KMS-11 (cell line): ENCODE results near the gene ERC2.

Experiments used
- H2AFZ ChIP-seq: fragments of 200-600 bp; sonication (generic); 2 replicates; pipeline ENCODE4 v1.6.1; 2016; ENCODE audit warnings: antibody characterized with exemption, mixed run types, low read depth
- H3K27ac ChIP-seq: fragments of 200-600 bp; sonication (generic); 2 replicates; pipeline ENCODE4 v1.6.1; 2016; ENCODE audit warnings: mild to moderate bottlenecking, mixed run types
- H3K27me3 ChIP-seq: fragments of 200-600 bp; sonication (generic); 2 replicates; pipeline ENCODE4 v1.6.1; 2017; ENCODE audit warnings: mild to moderate bottlenecking, low read depth, mixed run types, moderate library complexity; ENCODE audit not compliant: insufficient read depth
- H3K36me3 ChIP-seq: fragments of 200-600 bp; sonication (generic); 2 replicates; pipeline ENCODE4 v1.6.1; 2017; ENCODE audit warnings: mild to moderate bottlenecking, mixed run types; ENCODE audit not compliant: insufficient read depth
- H3K4me1 ChIP-seq: fragments of 200-600 bp; sonication (generic); 2 replicates; pipeline ENCODE4 v1.6.1; 2016; ENCODE audit warnings: mild to moderate bottlenecking, low read depth, mixed run types; ENCODE audit not compliant: poor library complexity, severe bottlenecking
- H3K4me2 ChIP-seq: fragments of 200-600 bp; sonication (generic); 2 replicates; pipeline ENCODE4 v1.7.0; 2016; ENCODE audit warnings: mild to moderate bottlenecking, mixed run types
- H3K4me3 ChIP-seq: fragments of 200-600 bp; sonication (generic); IDR thresholded peaks from 2 replicates; pipeline ENCODE4 v1.6.1; 2017; ENCODE audit warnings: low read depth, low read length, mixed read lengths; ENCODE audit not compliant: insufficient read depth
- H3K79me2 ChIP-seq: fragments of 200-600 bp; sonication (generic); 2 replicates; pipeline ENCODE4 v1.6.1; 2016; ENCODE audit warnings: low read depth, mixed run types; ENCODE audit not compliant: insufficient read depth
- H3K9ac ChIP-seq: fragments of 200-600 bp; sonication (generic); 2 replicates; pipeline ENCODE4 v1.6.1; 2016; ENCODE audit warnings: mild to moderate bottlenecking, mixed run types
- H4K20me1 ChIP-seq: fragments of 200-600 bp; sonication (generic); 2 replicates; pipeline ENCODE4 v1.6.1; 2016; ENCODE audit warnings: mild to moderate bottlenecking, mixed run types; ENCODE audit not compliant: insufficient read depth
- TF ChIP-seq, protein P1 (sequence below): fragments of 200-600 bp; sonication (generic); conservative IDR thresholded peaks from 2 replicates; pipeline ENCODE4 v1.6.1; 2017; ENCODE audit warnings: low read depth, mild to moderate bottlenecking, antibody characterized with exemption, low read length, moderate library complexity, mixed read lengths

The ERC2 gene

DNA sequence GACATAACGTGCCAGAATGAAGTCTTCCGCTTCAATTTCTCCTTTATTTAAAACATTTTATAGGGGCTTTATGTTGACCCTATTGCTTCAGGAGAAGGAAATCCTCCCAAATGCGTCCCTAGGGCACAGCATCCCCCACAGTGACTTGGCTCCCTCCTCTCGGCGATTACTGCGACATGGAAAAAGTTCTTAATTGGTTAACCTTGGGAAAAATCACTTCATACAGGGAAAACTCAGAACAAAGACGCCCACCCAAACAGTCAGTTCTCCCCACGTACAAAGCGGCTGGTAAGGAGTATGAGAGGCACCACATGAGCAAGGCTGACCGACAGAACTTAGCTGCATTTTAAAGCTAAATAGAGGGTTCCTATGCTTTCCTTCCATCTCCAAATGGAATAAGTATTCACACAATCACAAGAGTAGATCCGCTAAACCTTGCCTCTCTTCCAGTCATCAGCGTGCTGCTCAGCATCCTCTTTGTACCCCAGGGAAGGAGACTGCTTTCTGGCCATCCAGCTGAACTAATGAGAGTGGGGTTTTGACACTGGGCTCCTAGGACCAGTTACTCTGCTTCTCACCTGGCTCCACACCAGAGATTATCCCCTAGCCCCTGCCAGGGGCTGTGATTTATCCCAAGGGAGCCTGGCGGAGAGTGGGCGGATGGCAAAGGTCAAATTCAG lies 565.9 kb downstream of the ERC2 start:
- H3K4me1 ChIP-seq: no peaks in the 10 kb centered on the region
- H3K36me3 ChIP-seq: no peaks in the 10 kb centered on the region
- H3K4me2 ChIP-seq: no peak overlapping the region
- no peaks in the 10 kb centered on the region for H3K79me2 ChIP-seq
- no peak overlapping the region for H3K9ac ChIP-seq
- H3K27ac ChIP-seq: no peak overlapping the region
- TF ChIP-seq, protein P1, sequence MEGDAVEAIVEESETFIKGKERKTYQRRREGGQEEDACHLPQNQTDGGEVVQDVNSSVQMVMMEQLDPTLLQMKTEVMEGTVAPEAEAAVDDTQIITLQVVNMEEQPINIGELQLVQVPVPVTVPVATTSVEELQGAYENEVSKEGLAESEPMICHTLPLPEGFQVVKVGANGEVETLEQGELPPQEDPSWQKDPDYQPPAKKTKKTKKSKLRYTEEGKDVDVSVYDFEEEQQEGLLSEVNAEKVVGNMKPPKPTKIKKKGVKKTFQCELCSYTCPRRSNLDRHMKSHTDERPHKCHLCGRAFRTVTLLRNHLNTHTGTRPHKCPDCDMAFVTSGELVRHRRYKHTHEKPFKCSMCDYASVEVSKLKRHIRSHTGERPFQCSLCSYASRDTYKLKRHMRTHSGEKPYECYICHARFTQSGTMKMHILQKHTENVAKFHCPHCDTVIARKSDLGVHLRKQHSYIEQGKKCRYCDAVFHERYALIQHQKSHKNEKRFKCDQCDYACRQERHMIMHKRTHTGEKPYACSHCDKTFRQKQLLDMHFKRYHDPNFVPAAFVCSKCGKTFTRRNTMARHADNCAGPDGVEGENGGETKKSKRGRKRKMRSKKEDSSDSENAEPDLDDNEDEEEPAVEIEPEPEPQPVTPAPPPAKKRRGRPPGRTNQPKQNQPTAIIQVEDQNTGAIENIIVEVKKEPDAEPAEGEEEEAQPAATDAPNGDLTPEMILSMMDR: no peak
- no peak overlapping the region for H2AFZ ChIP-seq
- no peaks in the 10 kb centered on the region for H3K27me3 ChIP-seq
- no peaks in the 10 kb centered on the region for H4K20me1 ChIP-seq
- H3K4me3 ChIP-seq: no peak overlapping the region

DNA sequence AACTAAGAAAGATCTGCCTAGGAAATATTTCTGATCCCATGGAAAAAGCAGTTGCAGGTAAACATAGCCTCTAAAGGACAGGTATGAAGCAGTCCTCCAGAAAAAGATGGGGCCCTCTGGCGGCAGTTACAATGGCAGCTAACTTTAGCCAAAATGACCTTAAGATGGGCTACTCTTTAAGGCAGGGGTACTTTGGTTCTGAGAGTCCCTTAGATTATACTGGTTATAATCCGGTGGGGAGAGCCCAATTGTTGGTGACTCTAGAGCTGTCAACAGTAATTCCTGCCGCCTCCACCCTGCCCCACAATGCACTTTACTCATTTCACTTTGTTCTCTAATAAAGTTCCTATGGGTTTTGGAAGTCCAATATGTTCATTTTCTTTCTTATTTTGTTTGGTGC lies 568.4 kb downstream of the ERC2 start:
- Histone ChIP-seq H2AFZ (no peak overlapping the region), H3K27me3 (no peaks in the 10 kb centered on the region), H3K9ac (no peak overlapping the region), H3K4me3 (no peak overlapping the region), H3K4me2 (no peak overlapping the region), H3K4me1 (no peaks in the 10 kb centered on the region), H3K79me2 (no peaks in the 10 kb centered on the region), H3K36me3 (no peaks in the 10 kb centered on the region), H4K20me1 (no peaks in the 10 kb centered on the region), H3K27ac (no peak overlapping the region)
- TF ChIP-seq, protein P1: no peak

DNA sequence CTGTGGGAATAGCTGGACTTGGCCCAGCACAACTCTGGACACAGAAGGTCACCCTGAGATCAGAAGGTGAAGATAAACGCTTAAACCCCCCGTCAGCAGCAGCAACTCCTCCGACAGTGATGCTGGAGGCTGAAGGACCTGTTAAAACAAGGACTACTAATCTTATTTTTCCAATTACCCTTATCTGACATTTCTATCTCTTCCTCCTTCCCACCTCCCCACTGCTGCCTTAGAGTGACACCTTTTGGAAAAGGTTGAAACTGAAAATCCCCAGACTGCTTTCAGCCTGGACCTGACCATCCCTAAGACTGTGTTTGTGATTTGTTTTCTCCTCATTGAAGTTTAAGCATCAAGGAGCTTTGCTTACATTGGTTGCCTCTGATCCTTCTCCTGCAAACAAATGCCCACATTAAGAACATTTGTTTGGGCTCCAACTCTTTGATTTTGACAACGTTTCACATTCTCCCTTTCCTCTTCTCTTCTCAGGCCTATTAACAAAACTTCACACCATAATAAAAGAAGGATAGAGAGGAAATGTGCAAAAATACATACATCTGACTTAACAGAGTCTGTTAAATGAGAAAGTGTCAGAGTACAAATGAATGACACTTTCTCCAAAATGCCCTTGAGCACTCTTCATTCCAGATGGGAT lies 570.6 kb downstream of the ERC2 start:
- no peak overlapping the region for H3K4me2 ChIP-seq
- TF ChIP-seq, protein P1: no peak
- no peaks in the 10 kb centered on the region for H3K79me2 ChIP-seq

DNA sequence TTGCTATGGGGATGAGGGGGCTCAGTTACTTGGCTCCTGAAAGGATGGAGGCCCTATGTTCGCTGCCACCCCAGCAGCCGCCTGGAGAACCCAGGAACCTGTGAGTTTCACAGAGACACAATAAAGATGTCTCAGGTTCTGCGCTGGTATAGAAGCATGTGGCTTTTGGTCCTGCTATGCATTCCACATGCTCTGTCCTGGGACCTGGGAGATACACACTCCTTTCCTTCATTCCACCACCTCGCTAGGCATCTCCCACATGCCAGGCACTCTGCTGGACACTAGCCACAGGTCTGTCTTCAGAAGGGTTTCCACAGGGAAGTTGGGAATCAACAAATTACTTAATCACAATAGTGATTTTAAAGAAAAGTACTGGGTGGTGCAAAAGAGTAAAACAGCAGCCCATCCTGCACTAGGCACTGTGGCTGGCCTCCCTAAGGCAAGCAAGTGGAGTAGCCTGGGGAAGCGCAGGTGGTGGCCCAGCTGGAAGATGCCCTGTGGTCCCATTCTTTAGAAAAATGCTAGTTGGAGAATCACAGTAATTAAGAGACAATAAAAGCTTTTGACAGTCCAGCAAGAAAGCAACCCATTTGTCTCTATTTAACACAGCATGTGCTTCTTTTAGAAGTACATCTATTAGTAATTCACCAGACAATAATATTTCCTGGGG lies 572.2 kb downstream of the ERC2 start:
- H3K27me3 ChIP-seq: no peaks in the 10 kb centered on the region
- H3K79me2 ChIP-seq: no peaks in the 10 kb centered on the region
- H3K4me3 ChIP-seq: no peak overlapping the region
- H3K36me3 ChIP-seq: no peaks in the 10 kb centered on the region
- no peak overlapping the region for H3K4me2 ChIP-seq
- H3K9ac ChIP-seq: no peak overlapping the region
- no peaks in the 10 kb centered on the region for H4K20me1 ChIP-seq
- no peak overlapping the region for H2AFZ ChIP-seq
- no peak overlapping the region for H3K27ac ChIP-seq
- TF ChIP-seq, protein P1: no peak
- H3K4me1 ChIP-seq: peaks cover 7% of the 10 kb centered on the region

More for the DNA sequence above, 570.6 kb downstream of the ERC2 start:
- H2AFZ ChIP-seq: no peak overlapping the region
- no peaks in the 10 kb centered on the region for H3K27me3 ChIP-seq
- no peak overlapping the region for H3K9ac ChIP-seq
- H3K36me3 ChIP-seq: no peaks in the 10 kb centered on the region
- H4K20me1 ChIP-seq: no peaks in the 10 kb centered on the region
- no peak overlapping the region for H3K4me3 ChIP-seq
- H3K4me1 ChIP-seq: no peaks in the 10 kb centered on the region
- H3K27ac ChIP-seq: no peak overlapping the region
